ENCODE results near the gene LAIR2. TPM values are rescaled to one million over a fixed set of nuclear protein-coding genes. Genes with fewer than 3 reads are reported as not detected.

The LAIR2 gene
- total and polyA plus RNA-seq, 10 of the 15 experiments (the other 5 are each of a cell fraction or from before 2014, with no cell fraction given): not detected

- WGBS (ENCODE audit: insufficient coverage, insufficient replicate concordance, low lambda C conversion rate, missing lambda C conversion rate): 2% methylated on average over 26 of the region's 26 CpGs
- peak; percentile 73 for ATAC-seq
- CTCF ChIA-PET: interaction anchor here (1.0 to 1.5 kb wide), 5 partner anchors 13 to 211 kb away, joined by 3 to 5 read pairs (median 4); partner anchors contain the start of gene LENG8
- Histone ChIP-seq H3K79me2 (ENCODE audit: control insufficient read depth, insufficient read depth, low read length) (peaks cover 14% of the 10 kb centered on the region), H3K27me3 (replicated peaks in 1 of 2; ENCODE audit: control insufficient read depth in 2 of 2, insufficient read depth in 2 of 2, low read length in 1 of 2) (no peaks in the 10 kb centered on the region), H3K4me2 (ENCODE audit: control insufficient read depth, insufficient read depth) (peak overlapping the region; percentile 95), H3K9me3 (replicated peaks; ENCODE audit: control insufficient read depth, insufficient read depth, low read length) (no peaks in the 10 kb centered on the region), H3K9ac (ENCODE audit: control insufficient read depth, insufficient read depth, low read length) (peak overlapping the region; percentile 59), H3K27ac (ENCODE audit: control insufficient read depth, insufficient read depth) (peak overlapping the region; percentile 81), H3K36me3 (ENCODE audit: control insufficient read depth in 2 of 2, insufficient read depth in 2 of 2, low read length in 1 of 2) (peaks cover 7 to 20% of the 10 kb centered on the region in 2 experiments; a peak in 3 of 4 replicates), H2AFZ (ENCODE audit: control insufficient read depth, low read depth, low read length) (peak overlapping the region; percentile 93), H4K20me1 (ENCODE audit: control insufficient read depth, insufficient read depth) (no peaks in the 10 kb centered on the region), H3K4me3 (peak overlapping the region; percentile 73), H3K4me1 (ENCODE audit: control insufficient read depth, insufficient read depth, low read length) (peaks cover 12% of the 10 kb centered on the region)
- DNase-seq (ENCODE audit: low read depth, low spot score): peak; percentile 96
- peak; percentile 99 for FAIRE-seq
- SMC1A ChIA-PET (ENCODE audit: uncharacterized antibody, unreplicated experiment): interaction anchor here (1.0 kb wide), 2 partner anchors 15 to 73 kb away, joined by 4 to 5 read pairs; partner anchors contain the start of gene LENG8
- no TSS peak for BruUV-seq (replicated peaks)
- in situ Hi-C loops (cut with MboI): loop anchor here (10.0 kb wide), 1 partner anchor 1191 kb away; the partner anchor contains the start of gene U2AF2
- POLR2A ChIA-PET: interaction anchor here (0.9 to 1.6 kb wide), 4 partner anchors 16 to 275 kb away, joined by 5 to 16 read pairs (median 5); partner anchors contain the start of genes LENG8 and MBOAT7
- RAD21 ChIA-PET (ENCODE audit: unreplicated experiment): interaction anchor here (1.0 to 1.2 kb wide), 4 partner anchors 9 to 74 kb away, joined by 3 to 12 read pairs (median 4); partner anchors contain the start of genes CDC42EP5 and LENG8
- intact Hi-C loops (cut with micrococcal nuclease; ENCODE audit: unreplicated experiment): loop anchor here (1.0 kb wide), 1 partner anchor 153 kb away; no protein-coding TSS in a partner anchor
- TF ChIP-seq SREBF1 (IDR thresholded peaks at IDR 0.05; ENCODE audit: low read length): no peak
- TF ChIP-seq NFYA (IDR thresholded peaks at IDR 0.05; ENCODE audit: borderline replicate concordance, low read depth, low read length): no peak
- TF ChIP-seq KLF5 (IDR thresholded peaks at IDR 0.05; ENCODE audit: partially characterized antibody): no peak
- no peak for TF ChIP-seq SREBF2 (IDR thresholded peaks at IDR 0.05; ENCODE audit: low read length)
- TF ChIP-seq SUPT20H (IDR thresholded peaks at IDR 0.05; ENCODE audit: borderline replicate concordance, control insufficient read depth, low read depth, low read length): no peak
- no peak for TF ChIP-seq ZNF622 (IDR thresholded peaks at IDR 0.05)
- 0 out of 2 replicates have a peak, but pooled peaks have one; percentile 3 for TF ChIP-seq CREB1 (IDR thresholded peaks at IDR 0.05; ENCODE audit: low read depth)
- no peak for TF ChIP-seq ZNF207 (IDR thresholded peaks at IDR 0.05; ENCODE audit: borderline replicate concordance)
- TF ChIP-seq SP1 (IDR thresholded peaks at IDR 0.05; ENCODE audit: low read depth, low read length): peak; percentile 75
- no peak for TF ChIP-seq SPI1 (IDR thresholded peaks at IDR 0.05; ENCODE audit: borderline replicate concordance, insufficient read depth, low read depth, low read length)
- TF ChIP-seq PBX3 (IDR thresholded peaks at IDR 0.05; ENCODE audit: insufficient replicate concordance, low read depth, low read length): peak; percentile 33
- TF ChIP-seq BCL3 (IDR thresholded peaks at IDR 0.05; ENCODE audit: borderline replicate concordance, insufficient read depth, low read depth, low read length, poor library complexity, severe bottlenecking): no peak
- TF ChIP-seq RBBP5 (conservative IDR thresholded peaks at IDR 0.05): no peak
- no peak for TF ChIP-seq ZNF687 (IDR thresholded peaks at IDR 0.05)
- peak; percentile 89 for TF ChIP-seq PKNOX1 (IDR thresholded peaks at IDR 0.05)
Measured at GRCh38 chr19:54464044-54464629, 38.5 kb upstream of the LAIR2 start.
